Stimulated activated CD4-positive, alpha-beta T cell treated with anti-CD3 and anti-CD28 coated beads, Interleukin-12 subunit alpha, Interleukin-12 subunit beta, amount 100 ng/mL, for 48 hours (primary cell): ENCODE measurements around the gene SLC38A3.
"Not testable (repeated sequence)": the region's sequence is repeated elsewhere in the genome, so short reads cannot be mapped to it uniquely, and the experiment has no call there.

ENCODE experiments used
- DNase-seq, 3 donors: peaks; one replicate each; pipeline ENCODE4 v3.0.0-alpha.2; 2020; ENCODE audit warnings: low read depth in 2 of 3, low spot score in 1 of 3

SLC38A3 gene

GRCh38 chr3:50245831-50246516, 40.9 kb downstream of the SLC38A3 start:
- DNase-seq: peak; percentile 87 to 98 (median 95)

DNA sequence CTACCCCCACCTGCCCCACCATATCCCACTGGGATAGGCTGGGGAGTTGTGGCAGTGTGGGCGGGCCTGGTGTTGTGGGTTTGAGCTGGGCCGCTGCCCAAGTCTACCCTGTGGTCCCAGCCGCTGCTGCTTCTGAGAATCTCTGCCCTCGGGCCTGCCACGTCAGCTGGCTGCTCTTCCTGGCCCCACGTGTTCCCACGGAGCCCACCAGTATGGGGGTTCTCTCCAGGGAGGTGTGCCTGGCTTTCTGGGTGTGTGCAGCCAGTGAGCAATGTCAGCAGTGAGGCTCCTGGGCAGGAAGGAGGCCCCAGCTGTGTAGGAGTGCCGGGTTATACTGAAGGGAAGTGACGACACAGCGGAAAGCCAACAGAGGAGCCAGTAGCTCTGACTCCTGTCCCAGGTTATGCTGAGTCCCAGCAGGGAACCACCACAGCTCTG, 41.5 kb downstream of the SLC38A3 start:
- peak; percentile 80 to 85 (median 80) for DNase-seq

DNA sequence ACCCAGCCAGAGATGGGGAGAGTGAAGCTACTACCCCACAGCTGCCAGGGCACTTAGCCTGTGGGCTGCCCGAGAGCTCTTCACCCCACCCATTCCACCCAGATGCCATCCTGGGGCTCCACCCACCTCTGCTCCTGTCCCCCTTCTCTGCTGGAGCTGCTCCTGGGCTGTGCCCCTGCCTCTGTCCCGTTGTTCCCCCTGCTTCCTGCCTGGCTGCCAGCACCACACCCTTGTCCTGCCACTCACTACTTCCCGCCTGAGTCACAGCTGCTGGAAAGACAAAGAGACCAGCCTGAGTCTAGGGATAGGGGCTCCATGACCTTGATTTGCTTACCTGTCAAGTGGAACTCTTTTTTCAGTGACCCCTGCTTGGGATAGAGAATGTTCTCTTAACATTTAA, 43.3 kb downstream of the SLC38A3 start:
- no peak for DNase-seq

DNA sequence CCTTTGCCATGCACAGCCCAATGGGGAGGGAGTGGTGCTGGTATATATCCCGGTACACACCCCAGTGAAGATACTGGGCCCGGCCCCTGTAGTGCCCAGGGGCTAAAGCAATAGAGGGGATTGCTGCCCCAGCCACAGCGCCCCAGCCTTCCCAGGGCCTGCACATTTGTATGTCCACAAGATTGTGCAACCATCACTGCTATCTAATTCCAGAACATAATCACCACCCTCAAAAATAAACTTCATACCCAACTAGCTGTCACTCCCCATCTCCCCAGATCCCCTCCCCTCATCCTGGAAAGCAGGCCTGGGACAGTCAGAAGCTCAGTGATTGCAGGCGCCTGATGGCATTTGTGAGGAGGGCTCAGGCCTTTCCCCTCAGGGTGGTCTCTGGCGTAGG, 44.4 kb downstream of the SLC38A3 start:
- no peak for DNase-seq

DNA sequence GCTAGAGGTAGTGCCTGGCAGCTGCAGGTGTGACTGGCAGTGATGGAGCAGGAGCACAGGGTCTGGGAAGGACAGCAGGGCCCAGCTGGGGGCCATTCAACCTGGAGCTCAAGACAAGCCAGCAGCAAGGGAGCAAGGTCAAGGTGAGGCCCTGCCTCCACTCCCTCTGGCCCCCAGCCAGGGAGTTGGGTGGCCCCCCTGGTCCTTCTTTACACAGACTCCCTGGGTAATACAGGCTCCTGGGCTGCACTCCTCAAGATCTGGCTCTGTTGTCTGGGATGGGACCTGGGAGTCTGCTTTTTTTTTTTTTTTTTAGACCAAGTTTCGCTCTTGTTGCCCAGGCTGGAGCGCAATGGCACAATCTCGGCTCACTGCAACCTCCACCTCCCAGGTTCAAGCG, 45.4 kb downstream of the SLC38A3 start:
- no peak for DNase-seq

- DNase-seq: no peak
Measured at GRCh38 chr3:50251220-50251619, 46.1 kb downstream of the SLC38A3 start.

GRCh38 chr3:50254577-50255250, 49.6 kb downstream of the SLC38A3 start:
- no peak for DNase-seq

- DNase-seq: no peak
Measured at GRCh38 chr3:50255251-50255615, 50.2 kb downstream of the SLC38A3 start.

DNA sequence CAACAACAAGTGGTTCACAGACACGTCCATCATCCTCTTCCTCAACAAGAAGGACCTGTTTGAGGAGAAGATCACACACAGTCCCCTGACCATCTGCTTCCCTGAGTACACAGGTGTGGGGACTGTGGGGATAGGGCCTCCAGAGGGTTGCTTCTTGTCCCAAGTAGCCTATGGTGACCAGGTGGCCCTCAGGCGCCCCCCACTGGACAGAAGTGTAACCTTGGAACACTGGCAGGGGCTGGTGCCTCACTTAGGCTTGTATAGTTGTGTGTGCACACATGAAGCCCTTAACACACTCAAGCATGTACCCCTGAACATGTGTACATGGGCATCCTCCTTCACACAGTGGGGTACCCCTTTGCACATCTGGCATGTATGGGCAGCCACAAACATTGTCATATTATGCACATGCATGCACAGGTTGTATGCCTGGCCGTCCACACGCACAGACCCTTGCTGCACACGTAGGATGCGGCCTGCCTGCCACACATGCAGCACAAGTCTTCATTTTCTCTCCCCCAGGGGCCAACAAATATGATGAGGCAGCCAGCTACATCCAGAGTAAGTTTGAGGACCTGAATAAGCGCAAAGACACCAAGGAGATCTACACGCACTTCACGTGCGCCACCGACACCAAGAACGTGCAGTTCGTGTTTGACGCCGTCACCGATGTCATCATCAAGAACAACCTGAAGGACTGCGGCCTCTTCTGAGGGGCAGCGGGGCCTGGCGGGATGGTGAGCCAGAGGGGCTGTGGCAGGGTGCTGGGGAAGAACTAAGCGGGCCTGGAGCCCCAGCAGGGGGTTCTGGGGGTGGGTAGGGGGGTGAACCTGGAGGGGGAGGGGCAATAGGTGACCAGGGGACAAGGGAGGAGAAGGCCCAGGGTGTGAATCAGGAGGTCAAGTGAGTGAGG, 52.2 kb downstream of the SLC38A3 start:
- no peak for DNase-seq

GRCh38 chr3:50258029-50258680, 53.1 kb downstream of the SLC38A3 start:
- DNase-seq: no peak

DNA sequence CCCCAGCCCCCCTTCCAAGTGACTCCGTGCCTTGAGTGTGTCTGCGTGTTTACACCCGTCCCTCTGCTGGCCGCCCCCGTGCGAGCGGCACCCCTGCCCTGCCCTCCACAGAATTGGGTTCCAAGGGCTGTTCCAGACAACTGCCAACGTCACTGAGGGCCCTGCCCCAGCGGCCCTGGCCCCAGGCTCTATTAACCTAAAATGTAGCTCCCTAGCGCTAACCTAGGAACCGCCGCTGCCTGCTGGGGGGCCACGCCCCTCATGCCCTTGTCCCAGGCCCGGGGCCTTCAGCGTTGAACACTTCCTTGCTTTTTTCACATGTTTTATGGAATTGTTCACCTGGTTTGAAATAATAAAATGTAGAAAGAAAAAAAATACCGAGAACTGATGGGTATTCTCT, 53.9 kb downstream of the SLC38A3 start:
- DNase-seq: no peak

DNA sequence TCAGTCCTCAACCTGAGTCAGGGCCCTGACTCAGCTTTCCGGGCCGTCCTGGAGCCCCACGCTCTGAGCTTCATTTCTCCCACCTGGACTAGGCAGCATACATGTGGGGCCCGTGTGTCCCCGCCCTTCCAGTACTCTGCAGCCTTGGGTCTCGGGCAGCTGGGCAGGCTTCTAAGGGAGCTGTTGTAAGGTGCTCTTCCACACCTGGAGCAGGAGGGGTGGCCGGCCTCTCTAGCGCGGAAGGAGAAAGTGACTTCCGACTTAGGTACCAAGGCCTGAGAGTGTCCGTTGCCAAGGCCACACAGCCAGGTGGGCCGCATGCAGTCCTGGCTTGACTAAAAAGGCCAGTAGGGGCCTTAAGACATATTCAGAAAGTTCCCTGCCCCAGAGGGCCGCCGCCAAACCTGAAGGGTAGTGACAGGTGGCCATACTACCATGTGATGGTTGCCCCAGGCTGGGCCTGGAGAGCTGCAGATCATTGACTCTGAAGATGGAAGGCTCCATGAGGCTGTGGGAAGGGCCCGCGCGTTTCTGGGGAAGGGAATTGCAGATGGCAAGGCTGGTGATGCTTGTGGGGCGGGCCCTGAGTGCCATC, 54.5 kb downstream of the SLC38A3 start:
- no peak for DNase-seq

DNA sequence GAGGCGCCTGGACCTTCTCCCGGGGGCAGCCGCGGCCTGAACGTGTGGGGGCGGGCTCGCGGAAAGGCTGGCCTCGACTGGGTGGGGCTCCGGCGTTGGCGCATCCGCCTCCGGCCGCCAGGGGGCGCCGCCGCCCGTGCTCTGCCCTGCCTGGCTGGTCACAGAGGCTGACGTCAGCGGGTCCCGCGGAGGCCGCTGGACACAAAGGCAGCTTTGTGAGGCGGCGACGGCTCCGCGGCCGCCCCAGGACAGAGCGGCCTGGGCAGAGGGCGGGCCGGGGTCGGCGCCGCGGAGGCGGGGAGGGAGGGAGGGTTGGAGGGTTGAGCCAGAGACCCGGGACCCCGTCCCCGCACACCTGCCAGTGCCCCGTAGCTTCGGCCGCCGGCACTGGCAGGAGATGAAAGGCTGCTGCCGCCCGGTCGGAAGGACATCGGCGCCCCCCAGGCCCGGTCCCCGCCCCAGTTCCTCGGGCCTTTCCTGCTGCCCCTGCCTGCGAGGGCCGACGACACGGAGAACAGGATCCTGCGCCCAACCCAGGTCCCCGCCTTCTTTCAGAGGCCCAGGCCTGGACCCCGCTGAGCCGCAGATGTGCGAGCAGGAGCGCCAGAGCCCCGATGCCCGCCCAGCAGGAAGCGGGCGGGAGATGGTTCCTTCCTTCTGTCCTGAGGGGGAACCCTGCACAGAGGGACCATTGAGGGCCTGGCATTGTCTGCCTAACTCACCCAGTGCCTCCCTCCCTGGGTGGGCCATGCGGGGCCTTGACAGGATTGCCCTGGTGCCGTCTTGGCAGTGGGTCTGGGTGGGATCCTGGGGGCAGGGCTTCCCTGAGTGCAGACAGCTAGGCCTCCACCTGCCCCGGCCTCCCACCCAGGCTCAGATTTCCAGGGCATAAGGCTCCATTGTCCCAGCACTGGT, 55.2 kb downstream of the SLC38A3 start:
- peak; percentile 74 to 84 (median 74) for DNase-seq

DNA sequence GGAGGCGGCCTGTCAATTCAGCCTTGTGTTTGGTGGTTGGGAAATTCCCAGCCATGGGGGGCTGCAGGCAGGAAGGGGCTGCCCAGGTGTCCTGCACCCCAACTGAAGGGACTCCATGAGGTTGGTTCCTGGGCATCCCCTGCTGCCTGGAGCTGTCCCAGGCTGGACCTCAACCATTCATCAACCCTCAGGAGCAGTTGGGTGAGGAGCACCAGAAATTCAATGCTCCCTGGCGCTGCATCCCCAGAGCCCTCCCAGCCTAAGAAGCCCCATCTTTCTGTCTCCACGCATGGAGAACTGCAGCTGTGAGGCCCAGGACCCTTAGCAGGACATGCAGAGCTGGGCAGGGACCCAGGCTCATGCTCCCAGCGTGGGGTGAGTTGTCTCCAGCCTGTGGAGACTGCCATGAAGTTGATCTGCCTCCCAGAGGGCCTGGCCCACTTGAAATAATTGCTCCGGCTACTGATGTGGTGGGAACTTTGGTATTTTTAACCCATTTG, 55.9 kb downstream of the SLC38A3 start:
- DNase-seq: no peak

DNA sequence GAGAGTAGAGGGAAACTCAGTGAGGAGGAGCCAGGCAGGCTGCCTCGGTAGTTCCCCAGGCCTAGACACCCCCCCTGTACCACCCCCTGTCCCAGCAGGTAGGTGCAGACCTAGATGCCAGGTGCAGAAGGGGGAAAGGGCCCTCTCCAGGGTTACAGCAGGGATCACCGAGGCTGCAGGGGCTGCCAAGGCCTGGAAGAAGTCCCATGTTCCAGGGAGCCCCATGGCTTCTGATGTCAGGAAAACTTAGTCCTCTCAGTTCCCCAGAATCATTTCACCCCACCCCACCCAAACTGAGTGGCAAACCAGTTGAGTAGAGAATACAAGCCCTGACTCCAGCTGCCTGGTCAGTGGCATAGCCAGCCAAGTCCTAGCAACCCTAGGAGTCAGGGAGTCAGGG, 56.4 kb downstream of the SLC38A3 start:
- DNase-seq: no peak

GRCh38 chr3:50262200-50262599, 57.1 kb downstream of the SLC38A3 start:
- DNase-seq: not testable (repeated sequence)

DNA sequence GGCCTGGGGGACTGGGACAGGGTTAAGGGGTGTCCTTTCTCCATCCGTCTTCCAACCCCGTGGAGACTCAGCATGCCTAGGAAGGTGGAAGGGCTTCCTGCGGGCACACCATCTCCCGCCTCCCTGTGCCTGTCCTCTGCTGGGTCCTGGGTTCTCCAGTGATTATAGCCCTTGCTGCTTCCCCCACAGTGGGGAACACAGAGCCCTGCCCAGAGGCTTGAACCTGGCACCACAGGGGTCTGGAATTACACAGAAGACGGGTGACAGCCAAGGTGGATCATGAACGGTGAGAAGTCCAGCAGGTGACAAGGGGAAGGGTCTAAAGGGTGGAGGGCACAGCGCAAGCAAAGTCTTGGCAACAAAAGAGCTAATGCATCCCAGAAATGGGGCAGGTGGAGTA, 57.7 kb downstream of the SLC38A3 start:
- no peak for DNase-seq

- no peak for DNase-seq
Measured at GRCh38 chr3:50263478-50264382, 58.7 kb downstream of the SLC38A3 start.
